Trophoblast cell (in vitro differentiated cells and primary cell): ENCODE results near the gene CERK.

ENCODE experiments used
- DNase-seq, 2 donors: peaks; one replicate each; pipeline ENCODE4 v3.0.0-alpha.2; 2016
- H2AFZ ChIP-seq: 2 replicates; pipeline ENCODE4 v1.6.1; 2013; ENCODE audit warnings: low read length, moderate library complexity, mild to moderate bottlenecking; ENCODE audit not compliant: insufficient read depth, poor library complexity
- H2AK5ac ChIP-seq: 2 replicates; pipeline ENCODE4 v1.6.1; 2013; ENCODE audit warnings: mild to moderate bottlenecking, low read length
- H2BK120ac ChIP-seq: 2 replicates; pipeline ENCODE4 v1.6.1; 2013; ENCODE audit warnings: low read length, mild to moderate bottlenecking, moderate library complexity; ENCODE audit not compliant: insufficient read depth, poor library complexity
- H2BK12ac ChIP-seq: 2 replicates; pipeline ENCODE4 v1.6.1; 2013; ENCODE audit warnings: mild to moderate bottlenecking, low read length, moderate library complexity
- H2BK5ac ChIP-seq: 2 replicates; pipeline ENCODE4 v1.6.1; 2013; ENCODE audit warnings: low read length, low read depth, moderate library complexity, mild to moderate bottlenecking; ENCODE audit not compliant: poor library complexity
- H3K14ac ChIP-seq: 2 replicates; pipeline ENCODE4 v1.6.1; 2013; ENCODE audit warnings: mild to moderate bottlenecking, low read length
- H3K18ac ChIP-seq: 2 replicates; pipeline ENCODE4 v1.6.1; 2013; ENCODE audit warnings: mild to moderate bottlenecking, low read length
- H3K23ac ChIP-seq: 2 replicates; pipeline ENCODE4 v1.6.1; 2013; ENCODE audit warnings: low read length
- H3K27ac ChIP-seq: 2 replicates; pipeline ENCODE4 v1.5.1; 2013; ENCODE audit warnings: low read depth, mild to moderate bottlenecking, inconsistent platforms, low read length, moderate library complexity
- H3K27me3 ChIP-seq: 2 replicates; pipeline ENCODE4 v1.6.1; 2013; ENCODE audit warnings: inconsistent platforms, mild to moderate bottlenecking, low read length, moderate library complexity; ENCODE audit not compliant: insufficient read depth
- H3K36me3 ChIP-seq, 2 experiments: 1 replicate in 1 of 2; 2 replicates in 1 of 2; pipeline ENCODE4 v1.6.1; 2013; ENCODE audit warnings: low read length in 2 of 2, mild to moderate bottlenecking in 2 of 2, moderate library complexity in 1 of 2; ENCODE audit not compliant: insufficient read depth in 2 of 2, control insufficient read depth in 1 of 2
- H3K4ac ChIP-seq: 2 replicates; pipeline ENCODE4 v1.6.1; 2013; ENCODE audit warnings: low read depth, mild to moderate bottlenecking, low read length, moderate library complexity
- H3K4me1 ChIP-seq, 2 experiments: 1 replicate in 1 of 2; 2 replicates in 1 of 2; pipeline ENCODE4 v1.6.1; 2013; ENCODE audit warnings: low read length in 2 of 2, mild to moderate bottlenecking in 2 of 2, moderate library complexity in 1 of 2; ENCODE audit not compliant: insufficient read depth in 2 of 2, control insufficient read depth in 1 of 2
- H3K4me2 ChIP-seq: 2 replicates; pipeline ENCODE4 v1.6.1; 2013; ENCODE audit warnings: inconsistent platforms, mild to moderate bottlenecking, low read length, moderate library complexity
- H3K4me3 ChIP-seq: 2 replicates; pipeline ENCODE4 v1.5.1; 2013; ENCODE audit warnings: mild to moderate bottlenecking, low read depth, low read length, inconsistent platforms
- H3K79me1 ChIP-seq: one replicate; pipeline ENCODE4 v1.6.1; 2013; ENCODE audit warnings: low read length
- H3K79me2 ChIP-seq: 2 replicates; pipeline ENCODE4 v1.6.1; 2013; ENCODE audit warnings: low read length, mild to moderate bottlenecking; ENCODE audit not compliant: control insufficient read depth, insufficient read depth, poor library complexity
- H3K9ac ChIP-seq: 2 replicates; pipeline ENCODE4 v1.6.1; 2013; ENCODE audit warnings: mild to moderate bottlenecking, low read length
- H3K9me3 ChIP-seq: 2 replicates; pipeline ENCODE4 v1.6.1; 2013; ENCODE audit warnings: low read depth, mild to moderate bottlenecking, control low read depth, inconsistent platforms, low read length; ENCODE audit not compliant: insufficient read depth
- H4K12ac ChIP-seq: 2 replicates; pipeline ENCODE4 v1.6.1; 2013; ENCODE audit warnings: low read depth, mild to moderate bottlenecking, low read length, moderate library complexity
- H4K8ac ChIP-seq: 2 replicates; pipeline ENCODE4 v1.6.1; 2013; ENCODE audit warnings: low read depth, mild to moderate bottlenecking, low read length, moderate library complexity
- H4K91ac ChIP-seq: one replicate; pipeline ENCODE4 v1.6.1; 2013; ENCODE audit warnings: low read depth, mild to moderate bottlenecking, low read length, moderate library complexity
- WGBS: extraction: QIAGEN DNeasy Blood & Tissue Kit; methylation state at CpG from one replicate; pipeline ENCODE4 v1.1.7; 2013; ENCODE audit warnings: missing lambda C conversion rate; ENCODE audit not compliant: insufficient read length, insufficient coverage; ENCODE audit errors: extremely low coverage; 5-methylcytosine and 5-hydroxymethylcytosine counted together

The CERK gene

DNA sequence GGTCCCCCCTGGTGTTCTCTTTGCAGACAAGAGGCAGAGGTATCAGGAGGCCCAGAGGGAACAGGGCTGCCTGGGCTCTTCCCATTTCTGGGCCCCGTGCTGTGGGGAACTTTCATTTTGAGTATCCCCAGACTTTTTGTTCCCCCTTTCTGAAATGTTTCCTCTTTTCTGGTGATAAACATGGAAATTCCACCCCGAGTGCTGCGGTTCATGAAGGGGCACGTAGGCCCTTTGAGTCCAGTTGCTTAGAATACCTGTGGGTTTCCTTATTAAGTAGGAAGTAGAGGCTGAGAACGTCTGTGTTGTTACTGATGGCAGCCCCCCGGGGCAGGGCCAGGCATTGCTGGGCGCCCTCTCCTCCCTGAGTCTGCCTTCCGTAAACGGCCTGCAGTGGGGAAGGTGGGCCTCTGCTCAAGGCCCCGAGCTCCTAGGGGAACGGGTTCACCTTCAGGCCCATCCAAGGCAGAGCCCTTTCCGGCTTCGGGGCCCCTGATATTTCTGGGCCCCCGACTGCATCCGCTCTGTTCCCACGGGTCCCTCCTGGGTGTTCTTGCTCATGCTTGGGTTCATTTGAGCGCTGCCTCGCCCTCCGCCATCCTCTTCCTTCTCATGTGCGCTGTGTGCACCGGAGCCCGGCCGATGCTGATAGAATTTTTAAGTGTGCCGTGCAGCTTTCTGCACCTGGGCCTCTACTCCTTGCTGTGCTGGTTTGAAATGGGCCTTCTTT, 36.4 kb upstream of the CERK start:
- no peak overlapping the region for H3K23ac ChIP-seq
- peak overlapping the region; percentile 71 for H2BK5ac ChIP-seq
- no peak overlapping the region for H3K4me3 ChIP-seq
- peak overlapping the region; percentile 42 for H3K18ac ChIP-seq
- peak overlapping the region; percentile 44 for H2BK120ac ChIP-seq
- H4K91ac ChIP-seq = peak overlapping the region; percentile 67
- H3K9ac ChIP-seq = no peak overlapping the region
- no peaks in the 10 kb centered on the region for H3K27me3 ChIP-seq
- H3K4me1 ChIP-seq = peaks cover 15 to 18% of the 10 kb centered on the region in 2 experiments
- no peak overlapping the region for H4K12ac ChIP-seq
- WGBS = no CpG with 5 or more reads among the region's 24 CpGs
- peak overlapping the region; percentile 15 for H2AK5ac ChIP-seq
- H2BK12ac ChIP-seq = peak overlapping the region; percentile 78
- H2AFZ ChIP-seq = no peak overlapping the region
- no peak for DNase-seq
- peak overlapping the region; percentile 5 for H3K4ac ChIP-seq
- H3K4me2 ChIP-seq = peak overlapping the region; percentile 20
- no peaks in the 10 kb centered on the region for H3K9me3 ChIP-seq
- H3K36me3 ChIP-seq = peaks cover 0 to 1% of the 10 kb centered on the region in 2 experiments
- H3K79me2 ChIP-seq = peaks cover 11% of the 10 kb centered on the region
- peaks cover 6% of the 10 kb centered on the region for H3K79me1 ChIP-seq
- H4K8ac ChIP-seq = peak overlapping the region; percentile 78
- peak overlapping the region; percentile 76 for H3K27ac ChIP-seq
- peak overlapping the region; percentile 65 for H3K14ac ChIP-seq

GRCh38 chr22:46773076-46773475, 35.0 kb upstream of the CERK start:
- Histone ChIP-seq H3K27ac (no peak overlapping the region), H3K4ac (peak overlapping the region; percentile 43), H3K36me3 (peaks cover 0 to 1% of the 10 kb centered on the region in 2 experiments), H3K79me1 (peaks cover 6% of the 10 kb centered on the region), H2BK120ac (no peak overlapping the region), H2BK12ac (peak overlapping the region; percentile 42), H3K4me3 (no peak overlapping the region), H3K27me3 (no peaks in the 10 kb centered on the region), H3K23ac (no peak overlapping the region), H3K18ac (peak overlapping the region; percentile 15), H3K4me1 (peaks cover 15 to 18% of the 10 kb centered on the region in 2 experiments), H3K14ac (no peak overlapping the region), H4K91ac (peak overlapping the region; percentile 0), H4K8ac (no peak overlapping the region), H2AK5ac (no peak overlapping the region), H3K9ac (no peak overlapping the region), H3K9me3 (no peaks in the 10 kb centered on the region), H2AFZ (no peak overlapping the region), H4K12ac (no peak overlapping the region), H3K79me2 (peaks cover 11% of the 10 kb centered on the region), H3K4me2 (no peak overlapping the region), H2BK5ac (no peak overlapping the region)
- DNase-seq = no peak
- no CpG with 5 or more reads among the region's 10 CpGs for WGBS

GRCh38 chr22:46770726-46771125, 32.7 kb upstream of the CERK start:
- peaks cover 13 to 18% of the 10 kb centered on the region in 2 experiments for H3K4me1 ChIP-seq
- H3K18ac ChIP-seq = no peak overlapping the region

DNA sequence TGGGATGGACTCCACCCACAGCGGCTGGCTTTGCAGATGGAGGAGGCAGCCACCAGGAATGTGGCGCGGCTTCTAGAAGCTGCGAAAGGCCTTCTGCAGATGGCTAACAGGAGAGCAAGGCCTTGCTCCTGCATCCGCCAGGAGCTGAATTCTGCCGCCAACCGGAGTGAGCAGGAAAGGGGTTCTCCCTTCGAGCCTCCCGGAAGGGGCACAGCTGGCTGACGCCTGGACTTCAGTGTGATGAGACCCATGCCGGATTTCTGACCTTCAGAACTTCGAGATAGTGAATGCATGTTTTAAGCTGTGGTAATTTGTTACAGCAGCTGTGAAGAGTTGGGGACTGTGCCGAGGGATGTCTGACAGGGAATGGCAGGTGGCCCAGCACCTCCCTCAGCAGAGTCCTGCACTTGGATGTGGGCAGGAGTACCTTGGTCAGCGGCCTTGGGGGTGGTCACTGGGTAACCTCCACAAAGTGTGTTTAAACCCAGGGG, 32.1 kb upstream of the CERK start:
- no peak overlapping the region for H3K4me3 ChIP-seq
- H3K36me3 ChIP-seq = peaks cover 0 to 2% of the 10 kb centered on the region in 2 experiments
- peaks cover 6% of the 10 kb centered on the region for H3K79me1 ChIP-seq
- H3K18ac ChIP-seq = no peak overlapping the region
- no peak overlapping the region for H3K9ac ChIP-seq
- H4K8ac ChIP-seq = no peak overlapping the region
- peak in 1 of 2 donors; percentile 38 for DNase-seq
- H2AFZ ChIP-seq = no peak overlapping the region
- no peaks in the 10 kb centered on the region for H3K9me3 ChIP-seq
- H3K4me1 ChIP-seq = peaks cover 13% of the 10 kb centered on the region in 2 experiments
- no peak overlapping the region for H4K91ac ChIP-seq
- no peak overlapping the region for H2BK5ac ChIP-seq
- no CpG with 5 or more reads among the region's 14 CpGs for WGBS
- H3K27ac ChIP-seq = no peak overlapping the region
- peaks cover 5% of the 10 kb centered on the region for H3K79me2 ChIP-seq
- H3K4ac ChIP-seq = no peak overlapping the region
- no peak overlapping the region for H3K14ac ChIP-seq
- H2BK120ac ChIP-seq = no peak overlapping the region
- no peak overlapping the region for H2AK5ac ChIP-seq
- no peak overlapping the region for H3K4me2 ChIP-seq
- H3K23ac ChIP-seq = no peak overlapping the region
- H2BK12ac ChIP-seq = no peak overlapping the region
- H4K12ac ChIP-seq = no peak overlapping the region
- H3K27me3 ChIP-seq = no peaks in the 10 kb centered on the region

More at GRCh38 chr22:46770726-46771125, 32.7 kb upstream of the CERK start:
- no peak overlapping the region for H4K12ac ChIP-seq
- H2BK12ac ChIP-seq = no peak overlapping the region
- H3K4me2 ChIP-seq = no peak overlapping the region
- H2AFZ ChIP-seq = no peak overlapping the region
- H3K4ac ChIP-seq = no peak overlapping the region
- peak in 1 of 2 donors; percentile 15 for DNase-seq
- H4K8ac ChIP-seq = no peak overlapping the region
- H2AK5ac ChIP-seq = no peak overlapping the region
- no peak overlapping the region for H3K4me3 ChIP-seq
- no peaks in the 10 kb centered on the region for H3K9me3 ChIP-seq
- H3K23ac ChIP-seq = no peak overlapping the region
- WGBS = no CpG with 5 or more reads among the region's 9 CpGs
- H3K79me1 ChIP-seq = peaks cover 6% of the 10 kb centered on the region
- H3K79me2 ChIP-seq = peaks cover 5% of the 10 kb centered on the region
- peaks cover 0 to 2% of the 10 kb centered on the region in 2 experiments for H3K36me3 ChIP-seq
- H2BK120ac ChIP-seq = no peak overlapping the region
- H3K27ac ChIP-seq = no peak overlapping the region
- no peak overlapping the region for H3K9ac ChIP-seq
- H4K91ac ChIP-seq = no peak overlapping the region
- no peaks in the 10 kb centered on the region for H3K27me3 ChIP-seq
- no peak overlapping the region for H2BK5ac ChIP-seq
- no peak overlapping the region for H3K14ac ChIP-seq
